Ascending aorta (tissue), 2 donors: Measurements from ENCODE around the gene RET. TPM values are rescaled to one million over a fixed set of nuclear protein-coding genes. Genes with fewer than 3 reads are reported as not detected.

Source experiments
- DNase-seq, 2 donors: peaks; one replicate each; pipeline ENCODE4 v3.0.0-alpha.2; 2019; ENCODE audit warnings: low spot score in 2 of 2
- H3K27ac ChIP-seq, 2 donors: fragments of 200-600 bp; sonication (generic); one replicate each; pipeline ENCODE4 v1.5.1; 2016 to 2017; ENCODE audit warnings: mild to moderate bottlenecking in 1 of 2
- H3K27me3 ChIP-seq: fragments of 200-600 bp; sonication (generic); one replicate; pipeline ENCODE4 v1.5.1; 2017
- H3K36me3 ChIP-seq, 2 donors: fragments of 200-600 bp; sonication (generic); one replicate each; pipeline ENCODE4 v1.5.1; 2016
- H3K4me1 ChIP-seq, 2 donors: fragments of 200-600 bp; sonication (generic); one replicate each; pipeline ENCODE4 v1.5.1; 2016 to 2017; ENCODE audit warnings: mild to moderate bottlenecking in 1 of 2
- H3K4me3 ChIP-seq, 2 donors: fragments of 200-600 bp; sonication (generic); one replicate each; pipeline ENCODE4 v1.5.1; 2016 to 2017; ENCODE audit warnings: mild to moderate bottlenecking in 1 of 2
- H3K9me3 ChIP-seq, 2 donors: fragments of 200-600 bp; sonication (generic); one replicate each; pipeline ENCODE4 v1.5.1; 2016
- CTCF ChIP-seq, 3 experiments: fragments of 200-600 bp in 2 of 3; fragments of 450-650 bp in 1 of 3; sonication (generic) in 2 of 3; IDR thresholded peaks; one replicate each; pipeline ENCODE4 v1.5.1; 2016 to 2019; ENCODE audit warnings: antibody characterized with exemption in 3 of 3, mild to moderate bottlenecking in 1 of 3, moderate library complexity in 1 of 3
- intact Hi-C: fragments of 100-400 bp; cut with DNase I; formaldehyde crosslinking; loops from one replicate; pipeline ENCODE4 v1.15.1; 2023
- total RNA-seq: library from RNA; depleted of rRNA; stranded (reverse); fragments of >200 nt; gene quantifications from one replicate; pipeline ENCODE4 v1.1.0, GENCODE V29; 2016

RET gene
- total RNA-seq, 1 donor from 2014 or later = not detected

DNA sequence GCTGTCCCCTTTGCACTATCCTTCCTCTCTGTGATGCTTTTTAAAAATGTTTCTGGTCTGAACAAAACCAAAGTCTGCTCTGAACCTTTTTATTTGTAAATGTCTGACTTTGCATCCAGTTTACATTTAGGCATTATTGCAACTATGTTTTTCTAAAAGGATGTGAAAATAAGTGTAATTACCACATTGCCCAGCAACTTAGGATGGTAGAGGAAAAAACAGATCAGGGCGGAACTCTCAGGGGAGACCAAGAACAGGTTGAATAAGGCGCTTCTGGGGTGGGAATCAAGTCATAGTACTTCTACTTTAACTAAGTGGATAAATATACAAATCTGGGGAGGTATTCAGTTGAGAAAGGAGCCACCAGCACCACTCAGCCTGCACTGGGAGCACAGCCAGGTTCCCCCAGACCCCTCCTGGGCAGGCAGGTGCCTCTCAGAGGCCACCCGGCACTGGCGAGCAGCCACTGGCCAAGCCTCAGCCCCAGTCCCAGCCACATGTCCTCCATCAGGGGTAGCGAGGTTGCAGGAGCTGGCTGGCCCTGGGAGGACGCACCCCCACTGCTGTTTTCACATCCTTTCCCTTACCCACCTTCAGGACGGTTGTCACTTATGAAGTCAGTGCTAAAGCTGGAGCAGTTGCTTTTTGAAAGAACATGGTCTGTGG, 50.0 kb downstream of the RET start:
- TF ChIP-seq CTCF (IDR thresholded peaks at IDR 0.05) = no peak
- H3K9me3 ChIP-seq = no peaks in the 10 kb centered on the region
- H3K27me3 ChIP-seq = no peaks in the 10 kb centered on the region
- intact Hi-C loops = no loop called here
- no peaks in the 10 kb centered on the region for H3K4me1 ChIP-seq
- no peak overlapping the region for H3K4me3 ChIP-seq
- no peaks in the 10 kb centered on the region for H3K36me3 ChIP-seq
- no peak for DNase-seq
- no peak overlapping the region for H3K27ac ChIP-seq

DNA sequence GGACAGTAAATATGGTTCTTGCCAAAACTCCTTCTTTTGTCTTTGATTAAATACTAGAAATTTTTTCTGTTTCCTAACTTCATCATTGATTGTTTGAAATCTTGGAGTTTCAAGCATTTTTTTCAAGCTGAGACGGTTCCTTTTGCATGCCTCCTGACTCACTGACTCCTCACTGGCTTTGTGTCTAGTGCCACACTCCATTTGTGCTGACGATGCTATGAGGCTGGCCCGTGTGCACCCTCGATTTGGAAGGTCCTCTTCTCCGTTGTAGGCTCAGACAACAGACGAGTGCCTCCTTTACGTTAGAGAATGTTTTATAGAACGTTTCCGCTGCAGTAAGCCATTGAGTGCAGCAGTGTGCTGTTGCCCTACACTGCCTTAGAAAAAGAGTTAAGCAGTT, 50.6 kb downstream of the RET start:
- TF ChIP-seq CTCF (IDR thresholded peaks at IDR 0.05) = no peak
- no peak for DNase-seq
- Histone ChIP-seq H3K36me3 (no peaks in the 10 kb centered on the region), H3K27me3 (no peaks in the 10 kb centered on the region), H3K4me3 (no peak overlapping the region), H3K27ac (no peak overlapping the region), H3K4me1 (no peaks in the 10 kb centered on the region), H3K9me3 (no peaks in the 10 kb centered on the region)
- intact Hi-C loops = no loop called here

DNA sequence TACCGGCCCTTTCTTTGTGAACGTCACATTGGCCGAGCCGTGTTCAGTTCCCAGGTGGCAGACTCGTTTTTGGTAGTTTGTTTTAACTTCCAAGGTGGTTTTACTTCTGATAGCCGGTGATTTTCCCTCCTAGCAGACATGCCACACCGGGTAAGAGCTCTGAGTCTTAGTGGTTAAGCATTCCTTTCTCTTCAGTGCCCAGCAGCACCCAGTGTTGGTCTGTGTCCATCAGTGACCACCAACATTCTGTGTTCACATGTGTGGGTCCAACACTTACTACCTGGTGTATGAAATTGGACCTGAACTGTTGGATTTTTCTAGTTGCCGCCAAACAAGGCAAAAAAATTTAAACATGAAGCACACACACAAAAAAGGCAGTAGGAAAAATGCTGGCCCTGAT, 51.5 kb downstream of the RET start:
- Histone ChIP-seq H3K27me3 (no peaks in the 10 kb centered on the region), H3K36me3 (no peaks in the 10 kb centered on the region), H3K4me3 (no peak overlapping the region), H3K27ac (no peak overlapping the region), H3K9me3 (no peaks in the 10 kb centered on the region), H3K4me1 (no peaks in the 10 kb centered on the region)
- intact Hi-C loops = no loop called here
- no peak for TF ChIP-seq CTCF (IDR thresholded peaks at IDR 0.05)
- DNase-seq = no peak

GRCh38 chr10:43128958-43129706, 52.3 kb downstream of the RET start:
- Histone ChIP-seq H3K4me3 (no peak overlapping the region), H3K9me3 (no peaks in the 10 kb centered on the region), H3K36me3 (no peaks in the 10 kb centered on the region), H3K4me1 (no peaks in the 10 kb centered on the region), H3K27me3 (no peaks in the 10 kb centered on the region), H3K27ac (no peak overlapping the region)
- TF ChIP-seq CTCF (IDR thresholded peaks at IDR 0.05) = no peak
- intact Hi-C loops = no loop called here
- DNase-seq = no peak

GRCh38 chr10:43130770-43131171, 53.9 kb downstream of the RET start:
- H3K27ac ChIP-seq = no peak overlapping the region
- no peak for DNase-seq
- TF ChIP-seq CTCF (IDR thresholded peaks at IDR 0.05) = no peak
- no peak overlapping the region for H3K4me3 ChIP-seq
- H3K27me3 ChIP-seq = no peaks in the 10 kb centered on the region
- H3K4me1 ChIP-seq = no peaks in the 10 kb centered on the region
- no peaks in the 10 kb centered on the region for H3K36me3 ChIP-seq
- no peaks in the 10 kb centered on the region for H3K9me3 ChIP-seq
- intact Hi-C loops = loop anchor here (10.0 kb wide), 1 partner anchor 444 kb away; the partner anchor contains the start of gene ZNF239
